H1 (cell line): Measurements from ENCODE around the gene DEGS1.

Experiments
- ATF2 ChIP-seq: IDR thresholded peaks from 2 replicates; pipeline ENCODE4 v1.6.1; 2012; ENCODE audit warnings: low read length, inconsistent platforms
- CBX8 ChIP-seq: fragments of 300-800, 300-1000 bp; sonication (generic); IDR thresholded peaks from 2 replicates; pipeline ENCODE4 v1.7.1; 2016; ENCODE audit warnings: low read depth, low read length, borderline replicate concordance
- CHD1 ChIP-seq: IDR thresholded peaks from 2 replicates; pipeline ENCODE4 v1.6.1; 2012; ENCODE audit warnings: low read depth, low read length, improper control_type of control experiment
- CTCF ChIP-seq, 3 experiments: IDR thresholded peaks; 1 replicate in 2 of 3; 2 replicates in 1 of 3; pipeline versions ENCODE4 v1.5.1 to v1.6.1; 2011; ENCODE audit warnings: low read length in 3 of 3, mild to moderate bottlenecking in 3 of 3, inconsistent platforms in 2 of 3, low read depth in 1 of 3, moderate library complexity in 1 of 3; ENCODE audit not compliant: insufficient read depth in 1 of 3; ENCODE audit errors: control extremely low read depth in 1 of 3
- EGR1 ChIP-seq: IDR thresholded peaks from 2 replicates; pipeline ENCODE4 v1.6.1; 2011; ENCODE audit warnings: low read depth, low read length, borderline replicate concordance
- EP300 ChIP-seq, 2 experiments: IDR thresholded peaks; 1 replicate in 1 of 2; 2 replicates in 1 of 2; pipeline ENCODE4 v1.6.1; 2011 to 2012; ENCODE audit warnings: low read depth in 2 of 2, low read length in 2 of 2, mild to moderate bottlenecking in 2 of 2, borderline replicate concordance in 1 of 2, inconsistent platforms in 1 of 2, moderate library complexity in 1 of 2
- EZH2 ChIP-seq: fragments of 200-600 bp; sonication (generic); IDR thresholded peaks from 2 replicates; pipeline ENCODE4 v1.7.1; 2012; ENCODE audit warnings: low read depth, mild to moderate bottlenecking, moderate library complexity, low read length, inconsistent platforms; ENCODE audit not compliant: severe bottlenecking
- GABPA ChIP-seq: IDR thresholded peaks from 2 replicates; pipeline ENCODE4 v1.6.1; 2011; ENCODE audit warnings: mild to moderate bottlenecking, low read length, moderate library complexity, borderline replicate concordance; ENCODE audit not compliant: insufficient read depth
- HDAC6 ChIP-seq: IDR thresholded peaks from one replicate; pipeline ENCODE4 v1.7.1; 2012; ENCODE audit warnings: low read depth, mild to moderate bottlenecking, inconsistent platforms, low read length, moderate library complexity
- POLR2A ChIP-seq, 2 experiments: IDR thresholded peaks; 1 replicate in 1 of 2; 2 replicates in 1 of 2; pipeline ENCODE4 v1.6.1; 2011; ENCODE audit warnings: low read depth in 2 of 2, low read length in 2 of 2, mild to moderate bottlenecking in 2 of 2; ENCODE audit errors: control extremely low read depth in 1 of 2
- POLR2AphosphoS5 ChIP-seq: IDR thresholded peaks from 2 replicates; pipeline ENCODE4 v1.6.1; 2011; ENCODE audit warnings: low read depth, low read length
- TBP ChIP-seq: IDR thresholded peaks from 2 replicates; pipeline ENCODE4 v1.6.1; 2011; ENCODE audit warnings: low read depth, low read length, improper control_type of control experiment

GRCh38 chr1:224137518-224137917 lies 45.5 kb upstream of the DEGS1 start:
- TF ChIP-seq EZH2 (no peak), CTCF (IDR thresholded peaks at IDR 0.05; ENCODE audit: control extremely low read depth in 1 of 3, insufficient read depth in 1 of 3, low read depth in 1 of 3, low read length in 3 of 3) (no peak), POLR2AphosphoS5 (no peak), EGR1 (no peak), TBP (no peak), CHD1 (no peak), EP300 (IDR thresholded peaks at IDR 0.05; ENCODE audit: borderline replicate concordance in 1 of 2, low read depth in 2 of 2, low read length in 2 of 2) (no peak), HDAC6 (no peak), CBX8 (no peak), GABPA (no peak), ATF2 (no peak), POLR2A (IDR thresholded peaks at IDR 0.05; ENCODE audit: control extremely low read depth in 1 of 2, low read depth in 2 of 2, low read length in 2 of 2) (no peak)
